A549 treated with GW870086 at 1 μM for 4 hours (cell line): ENCODE data around the gene PRUNE1. TPM values are rescaled to one million over a fixed set of nuclear protein-coding genes. Genes with fewer than 3 reads are reported as not detected.

Experiments used
- total RNA-seq: library from RNA; stranded (reverse); fragments of 200-300 nt; extraction: Qiagen RNA extraction; gene quantifications from 5 replicates; pipeline ENCODE4 v1.2.3, GENCODE V29; 2022; ENCODE audit warnings: low read depth

Gene PRUNE1, protein sequence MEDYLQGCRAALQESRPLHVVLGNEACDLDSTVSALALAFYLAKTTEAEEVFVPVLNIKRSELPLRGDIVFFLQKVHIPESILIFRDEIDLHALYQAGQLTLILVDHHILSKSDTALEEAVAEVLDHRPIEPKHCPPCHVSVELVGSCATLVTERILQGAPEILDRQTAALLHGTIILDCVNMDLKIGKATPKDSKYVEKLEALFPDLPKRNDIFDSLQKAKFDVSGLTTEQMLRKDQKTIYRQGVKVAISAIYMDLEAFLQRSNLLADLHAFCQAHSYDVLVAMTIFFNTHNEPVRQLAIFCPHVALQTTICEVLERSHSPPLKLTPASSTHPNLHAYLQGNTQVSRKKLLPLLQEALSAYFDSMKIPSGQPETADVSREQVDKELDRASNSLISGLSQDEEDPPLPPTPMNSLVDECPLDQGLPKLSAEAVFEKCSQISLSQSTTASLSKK
- total RNA-seq = 10.8 to 15.9 TPM (median 14.0 TPM) in 5 replicates

DNA sequence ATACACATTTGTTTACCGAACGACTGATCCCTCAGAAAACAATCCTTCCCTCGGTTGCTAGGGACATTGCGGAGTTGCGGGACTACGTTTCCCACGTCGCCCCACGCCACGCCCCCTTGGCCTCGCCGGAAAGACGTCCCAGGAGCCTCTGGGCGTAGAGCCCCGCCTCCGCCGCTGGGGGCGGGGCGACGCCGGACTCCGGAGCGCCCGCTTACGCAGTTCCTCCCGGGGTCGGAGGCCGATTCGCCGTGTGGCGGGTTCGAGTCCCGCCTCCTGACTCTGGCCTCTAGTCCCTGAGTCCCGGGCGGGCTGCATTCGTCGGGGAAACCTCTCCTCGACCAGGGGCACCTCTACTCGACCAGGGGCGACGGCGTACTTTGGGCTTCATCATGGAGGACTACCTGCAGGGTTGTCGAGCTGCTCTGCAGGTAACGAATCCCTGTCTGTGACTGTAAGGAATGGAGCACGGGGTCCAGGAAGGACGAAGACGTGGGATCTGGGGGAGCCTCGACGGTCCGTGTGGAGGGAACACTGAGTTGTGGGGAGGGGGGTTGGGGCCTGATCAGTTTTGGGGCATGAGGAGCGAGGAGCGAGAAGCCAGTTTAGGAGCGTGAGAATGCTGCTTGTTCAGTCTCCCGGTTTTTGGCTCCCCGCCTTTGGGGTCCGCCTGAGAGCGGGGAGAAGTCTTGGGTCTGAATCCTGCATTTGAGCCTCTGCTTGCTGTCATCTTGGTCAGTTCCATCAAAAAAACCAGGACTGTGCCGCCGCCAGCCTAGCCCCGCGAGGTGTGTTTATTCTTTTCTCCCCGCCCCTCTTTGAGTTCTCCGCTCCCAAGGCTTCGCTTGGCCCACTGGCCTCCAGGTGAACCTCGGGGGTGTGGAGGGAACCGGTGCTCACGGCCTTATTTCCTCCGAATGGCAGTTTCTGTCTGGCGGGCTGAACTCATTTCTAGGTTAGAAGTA, at the start of gene PRUNE1:
PRUNE1 (plus strand) TSS at position 206 of the 962 bp plus-strand sequence; CDS start at position 390, 184 bp downstream.

DNA sequence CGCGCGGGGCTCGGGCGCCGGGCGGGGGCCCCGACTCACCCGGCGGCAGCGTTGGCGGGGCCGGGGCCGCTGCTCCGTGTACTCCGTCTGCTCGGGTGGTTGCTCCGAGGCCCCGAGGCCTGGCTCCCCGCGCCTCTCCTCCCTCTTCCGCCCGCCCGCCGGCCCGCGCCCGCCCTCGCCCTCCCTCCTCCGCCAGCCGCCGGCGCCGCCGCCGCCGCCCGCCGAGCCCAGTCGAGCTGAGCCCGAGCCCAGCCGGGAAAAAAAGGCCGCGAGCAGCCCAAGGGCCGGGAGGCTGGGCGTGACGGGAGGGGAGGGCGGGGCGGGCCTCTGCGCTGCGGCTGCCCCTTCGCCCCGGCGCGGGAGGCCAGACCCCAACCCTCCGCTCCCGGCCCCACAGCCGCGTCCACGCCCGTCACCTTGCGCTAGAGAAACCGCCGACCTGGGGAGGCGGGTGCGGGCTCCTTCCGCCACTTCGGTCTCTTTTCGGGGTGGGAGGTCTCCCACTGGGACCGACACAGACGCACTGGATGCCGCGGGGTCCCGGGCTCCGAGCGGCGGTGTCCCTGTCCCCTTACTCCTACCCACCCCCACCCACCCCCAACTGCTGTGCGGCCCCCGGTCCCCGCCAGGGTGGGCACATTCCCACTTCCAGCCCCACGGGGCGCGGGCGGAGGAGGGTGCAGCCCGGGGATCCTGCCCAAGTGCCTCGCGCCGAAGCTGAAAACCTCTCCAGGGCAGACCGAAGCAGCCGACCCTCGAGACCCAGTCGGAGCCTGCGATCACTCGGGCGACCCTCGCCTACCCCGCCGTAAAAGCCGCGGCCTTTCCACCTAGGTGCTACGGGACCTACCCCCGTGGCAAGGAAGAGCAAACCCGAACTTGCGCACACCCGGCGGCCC, 33.4 kb upstream of the PRUNE1 start, which contains the start of gene CERS2:
CERS2 (minus strand) TSS at position 256 of the 899 bp plus-strand sequence. CDS start 5,745 bp downstream, outside the sequence.

GRCh38 chr1:150981805-150982712, 26.2 kb upstream of the PRUNE1 start, which contains the start of gene ANXA9:
ANXA9 (plus strand) TSS chr1:150982292; CDS start chr1:150983106, 814 bp downstream.

GRCh38 chr1:151006327-151007052, 1.8 kb upstream of the PRUNE1 start, which contains the start of gene MINDY1:
MINDY1 (minus strand) TSS chr1:151006902; CDS start chr1:151002617, 4,285 bp downstream.

GRCh38 chr1:151036356-151036755, 28.1 kb downstream of the PRUNE1 start, which contains the start of gene BNIPL:
BNIPL (plus strand) TSS chr1:151036586; CDS start chr1:151036726, 140 bp downstream.

GRCh38 chr1:151047591-151047924, 39.3 kb downstream of the PRUNE1 start, which contains the start of gene C1orf56:
C1orf56 (plus strand) TSS chr1:151047751; CDS start chr1:151047848, 97 bp downstream.

DNA sequence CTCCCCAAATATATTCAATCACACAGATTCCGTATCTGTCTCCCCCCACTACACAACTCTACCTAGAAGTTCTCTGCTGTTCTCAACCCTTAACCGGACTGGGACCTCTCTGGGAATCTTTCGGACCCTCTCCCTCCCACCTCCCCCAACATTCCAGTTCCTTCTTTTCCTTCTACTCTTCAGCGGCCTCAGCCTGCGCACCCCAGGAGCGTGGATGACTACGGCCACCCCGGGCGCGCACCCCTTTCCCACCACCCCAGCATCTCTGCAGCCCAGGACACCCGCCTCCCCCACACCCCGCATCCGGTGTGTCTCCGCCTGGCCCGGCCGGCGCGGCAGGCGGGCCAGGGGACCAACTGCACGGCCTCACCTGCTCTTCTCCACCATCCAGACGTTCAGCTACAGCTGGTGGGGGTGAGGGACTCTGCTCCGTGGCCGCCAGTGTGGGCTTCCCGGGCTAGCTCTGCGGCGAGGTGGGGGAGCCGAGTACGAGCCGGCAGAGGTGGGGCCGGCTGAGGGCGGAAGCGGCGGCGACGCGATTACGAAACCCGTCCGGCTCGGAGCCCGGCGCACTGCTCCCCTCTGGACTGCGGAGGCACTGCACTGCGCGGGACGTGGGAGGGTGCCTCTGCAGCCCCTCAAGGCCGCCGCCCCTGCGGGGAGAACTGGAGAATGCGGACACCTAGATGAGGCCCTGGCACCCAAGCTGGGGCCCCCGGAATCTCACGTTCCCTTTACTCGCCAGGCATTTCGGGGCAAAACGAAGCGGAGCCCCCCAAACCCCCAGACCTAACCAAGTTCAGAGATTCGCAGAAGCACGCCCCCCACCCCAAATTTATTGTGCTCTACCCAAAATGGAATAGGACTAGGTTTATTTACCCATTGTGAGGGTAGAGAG, 51.1 kb downstream of the PRUNE1 start, which contains the start of gene CDC42SE1:
CDC42SE1 (minus strand) TSS at position 514 of the 898 bp plus-strand sequence. CDS start 3,892 bp downstream, outside the sequence.

GRCh38 chr1:151060007-151060656, 51.9 kb downstream of the PRUNE1 start, which contains the start of gene MLLT11:
MLLT11 (plus strand) TSS chr1:151060397; CDS start chr1:151067225, 6,828 bp downstream.

DNA sequence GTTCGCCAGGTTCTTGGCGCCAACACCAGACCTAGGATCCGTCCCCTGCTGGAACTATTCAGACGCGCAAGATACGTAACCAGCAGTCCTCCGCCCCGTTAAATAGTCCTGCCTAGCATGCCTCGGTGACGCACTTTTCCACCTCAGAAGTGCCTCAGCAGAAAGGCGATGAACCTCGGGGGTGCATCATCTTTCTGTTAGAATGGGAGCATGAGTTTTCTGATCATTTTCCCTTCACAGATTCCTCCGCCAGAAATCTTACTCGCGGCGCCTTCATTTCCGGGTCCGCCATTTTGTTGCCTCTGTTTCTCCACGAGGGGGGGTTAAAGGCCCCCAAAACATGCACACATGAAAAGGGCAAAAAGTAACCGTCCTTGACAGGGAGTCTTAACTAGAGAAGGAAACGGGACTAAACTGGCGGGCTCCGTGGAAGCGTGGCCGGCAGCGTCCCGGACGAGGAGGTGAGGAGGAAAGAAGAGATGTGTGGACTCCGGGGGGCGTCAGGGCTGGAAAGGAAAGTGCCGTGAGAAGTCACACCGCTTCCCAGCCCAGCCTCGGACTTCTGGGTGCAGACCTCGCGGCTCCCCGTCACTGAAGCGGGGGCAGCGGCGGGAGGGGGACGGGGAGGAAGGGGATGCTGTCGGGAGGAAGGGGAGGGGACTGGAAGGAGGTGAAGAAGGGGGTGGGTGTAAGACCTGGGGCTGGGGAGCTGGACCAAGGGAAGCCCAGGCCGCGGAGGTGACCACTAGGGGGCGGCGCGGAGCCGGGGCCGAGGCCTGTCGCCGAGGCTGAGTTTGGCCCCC, 62.4 kb downstream of the PRUNE1 start, which contains the start of gene GABPB2:
GABPB2 (plus strand) TSS at position 288 of the 803 bp plus-strand sequence. CDS start 17,429 bp downstream, outside the sequence.

Other genes starting within 250 kb of the PRUNE1 start
- 15.2 to 22.5 TPM (median 15.6 TPM) in 5 replicates for gene CTSS, start 242.7 kb upstream of the PRUNE1 start, total RNA-seq
- gene CTSK, start 200.2 kb upstream of the PRUNE1 start, total RNA-seq = 1.4 to 2.4 TPM (median 1.8 TPM) in 5 replicates
- gene ARNT, start 131.8 kb upstream of the PRUNE1 start, total RNA-seq = 8.0 to 15.0 TPM (median 12.5 TPM) in 5 replicates
- not detected in 5 replicates for gene CTXND2, start 121.3 kb upstream of the PRUNE1 start, total RNA-seq
- gene SETDB1, start 82.1 kb upstream of the PRUNE1 start, total RNA-seq = 18.0 to 24.1 TPM (median 23.2 TPM) in 5 replicates
- 240 to 254 TPM (median 248 TPM) in 5 replicates for gene CERS2, start 33.6 kb upstream of the PRUNE1 start, total RNA-seq
- gene ANXA9, start 26.2 kb upstream of the PRUNE1 start, total RNA-seq = 0.71 to 1.3 TPM (median 0.99 TPM) in 5 replicates
- 2.6 to 3.6 TPM (median 3.5 TPM) in 5 replicates for gene MINDY1, start 1.5 kb upstream of the PRUNE1 start, total RNA-seq
- gene BNIPL, start 28.1 kb downstream of the PRUNE1 start, total RNA-seq = 0.05 to 0.24 TPM (median 0.12 TPM) in 4 of 5 replicates, not detected in the other
- gene C1orf56, start 39.3 kb downstream of the PRUNE1 start, total RNA-seq = 5.3 to 8.6 TPM (median 6.4 TPM) in 5 replicates
- 83.0 to 88.9 TPM (median 84.7 TPM) in 5 replicates for gene CDC42SE1, start 51.2 kb downstream of the PRUNE1 start, total RNA-seq
- gene MLLT11, start 51.9 kb downstream of the PRUNE1 start, total RNA-seq = 12.5 to 18.3 TPM (median 17.0 TPM) in 5 replicates
- 2.9 to 3.5 TPM (median 3.0 TPM) in 5 replicates for gene GABPB2, start 62.3 kb downstream of the PRUNE1 start, total RNA-seq
- gene SEMA6C, start 138.2 kb downstream of the PRUNE1 start, total RNA-seq = 0.91 to 2.9 TPM (median 1.8 TPM) in 5 replicates
- not detected in 5 replicates for gene TNFAIP8L2, start 148.2 kb downstream of the PRUNE1 start, total RNA-seq
- gene LYSMD1, start 157.5 kb downstream of the PRUNE1 start, total RNA-seq = 5.1 to 7.7 TPM (median 5.8 TPM) in 5 replicates
- 42.4 to 52.8 TPM (median 47.8 TPM) in 5 replicates for gene SCNM1, start 157.7 kb downstream of the PRUNE1 start, total RNA-seq
- 0.31 to 0.33 TPM in 2 of 5 replicates, not detected in the others for gene TMOD4, start 167.5 kb downstream of the PRUNE1 start, total RNA-seq
- gene VPS72, start 181.7 kb downstream of the PRUNE1 start, total RNA-seq = 42.3 to 58.6 TPM (median 46.7 TPM) in 5 replicates
- 48.7 to 54.3 TPM (median 49.8 TPM) in 5 replicates for gene PIP5K1A, start 190.1 kb downstream of the PRUNE1 start, total RNA-seq
- gene PSMD4, start 246.3 kb downstream of the PRUNE1 start, total RNA-seq = 168 to 195 TPM (median 180 TPM) in 5 replicates